Hippocampal formation (tissue), 2 donors: ENCODE results near the gene TPR.

Experiments used
- DNase-seq, 2 donors: peaks; one replicate each; lab custom pipeline; 2025; lab: John Stamatoyannopoulos, UW

The TPR gene

GRCh38 chr1:186289943-186290545 lies 85.0 kb downstream of the TPR start:
- no peak for DNase-seq

GRCh38 chr1:186286615-186287315 lies 88.3 kb downstream of the TPR start:
- no peak for DNase-seq

- no peak for DNase-seq
Measured at GRCh38 chr1:186283374-186283773, 91.7 kb downstream of the TPR start.

- no peak for DNase-seq
Measured at GRCh38 chr1:186282466-186282865, 92.6 kb downstream of the TPR start.

GRCh38 chr1:186275822-186276221 lies 99.2 kb downstream of the TPR start:
- no peak for DNase-seq

GRCh38 chr1:186272486-186272885 lies 102.6 kb downstream of the TPR start:
- no peak for DNase-seq

GRCh38 chr1:186271032-186271431 lies 104.0 kb downstream of the TPR start:
- DNase-seq = no peak
